SK-N-SH treated with all-trans-retinoic acid at 6 μM for 48 hours (cell line): ENCODE results near the gene FAM43A.

Experiments used
- ATAC-seq: fragments of 200-7000 bp; cut with Tn5 transposase; 3 replicates; pipeline ENCODE4 v1.9.1; 2020; ENCODE audit warnings: mild to moderate bottlenecking, moderate library complexity
- ARNTL ChIP-seq: fragments of 450-650 bp; formaldehyde crosslinking; IDR thresholded peaks from 2 replicates; pipeline ENCODE4 v1.5.0; 2020; ENCODE audit warnings: low read depth, mild to moderate bottlenecking, moderate library complexity, borderline replicate concordance
- BACH2 ChIP-seq: fragments of 250-450 bp; sonication (Bioruptor Pico); IDR thresholded peaks from 2 replicates; pipeline ENCODE4 v1.9.0; 2021; ENCODE audit warnings: mild to moderate bottlenecking, borderline replicate concordance
- CSDC2 ChIP-seq: fragments of 250-450 bp; sonication (Bioruptor Pico); IDR thresholded peaks from 2 replicates; pipeline ENCODE4 v1.5.0; 2020; ENCODE audit warnings: mild to moderate bottlenecking, moderate library complexity
- ESRRG ChIP-seq: fragments of 250-450 bp; sonication (Bioruptor Pico); IDR thresholded peaks from 2 replicates; pipeline ENCODE4 v1.6.1; 2021; ENCODE audit warnings: mild to moderate bottlenecking
- GLIS3 ChIP-seq: fragments of 250-450 bp; sonication (Bioruptor Pico); IDR thresholded peaks from 2 replicates; pipeline ENCODE4 v1.5.0; 2020; ENCODE audit warnings: mild to moderate bottlenecking, moderate library complexity
- ISL1 ChIP-seq: fragments of 250-450 bp; sonication (Bioruptor Pico); IDR thresholded peaks from 2 replicates; pipeline ENCODE4 v2.1.2; 2022; ENCODE audit warnings: mild to moderate bottlenecking, moderate library complexity
- OSR1 ChIP-seq: fragments of 250-450 bp; sonication (Bioruptor Pico); IDR thresholded peaks from 2 replicates; pipeline ENCODE4 v1.8.0; 2022; ENCODE audit warnings: moderate library complexity, mild to moderate bottlenecking, inconsistent platforms
- POU6F1 ChIP-seq: fragments of 250-450 bp; sonication (Bioruptor Pico); IDR thresholded peaks from 2 replicates; pipeline ENCODE4 v1.8.0; 2021; ENCODE audit warnings: low read depth, mild to moderate bottlenecking, moderate library complexity, borderline replicate concordance
- RARB ChIP-seq: fragments of 250-450 bp; sonication (Bioruptor Pico); IDR thresholded peaks from 2 replicates; pipeline ENCODE4 v1.8.0; 2021; ENCODE audit warnings: mild to moderate bottlenecking, moderate library complexity
- SNAI2 ChIP-seq: fragments of 250-450 bp; sonication (Bioruptor Pico); IDR thresholded peaks from 2 replicates; pipeline ENCODE4 v1.5.0; 2020; ENCODE audit warnings: mild to moderate bottlenecking, moderate library complexity
- TSHZ2 ChIP-seq: fragments of 250-450 bp; sonication (Bioruptor Pico); IDR thresholded peaks from 2 replicates; pipeline ENCODE4 v1.5.0; 2020; ENCODE audit warnings: mild to moderate bottlenecking, moderate library complexity
- ZC3H10 ChIP-seq: fragments of 250-450 bp; sonication (Bioruptor Pico); IDR thresholded peaks from 2 replicates; pipeline ENCODE4 v1.5.1; 2021; ENCODE audit warnings: mild to moderate bottlenecking, moderate library complexity
- ZFP3 ChIP-seq: fragments of 250-450 bp; sonication (Bioruptor Pico); IDR thresholded peaks from 2 replicates; pipeline ENCODE4 v1.5.0; 2020; ENCODE audit warnings: mild to moderate bottlenecking, moderate library complexity
- ZFP30 ChIP-seq: fragments of 450-650 bp; formaldehyde crosslinking; IDR thresholded peaks from 2 replicates; pipeline ENCODE4 v1.5.0; 2022; ENCODE audit warnings: mild to moderate bottlenecking, moderate library complexity
- ZNF565 ChIP-seq: fragments of 450-650 bp; formaldehyde crosslinking; conservative IDR thresholded peaks from 2 replicates; pipeline ENCODE4 v1.5.0; 2020; ENCODE audit warnings: low read depth, mild to moderate bottlenecking, moderate library complexity
- ZNF70 ChIP-seq: fragments of 450-650 bp; formaldehyde crosslinking; IDR thresholded peaks from 2 replicates; pipeline ENCODE4 v1.5.0; 2020; ENCODE audit warnings: mild to moderate bottlenecking, moderate library complexity
- ZNF8 ChIP-seq: fragments of 450-650 bp; formaldehyde crosslinking; IDR thresholded peaks from 2 replicates; pipeline ENCODE4 v1.5.0; 2020; ENCODE audit warnings: mild to moderate bottlenecking, moderate library complexity
- TF ChIP-seq, protein P1 (sequence below): fragments of 250-450 bp; sonication (Bioruptor Pico); IDR thresholded peaks from 2 replicates; pipeline ENCODE4 v1.5.1; 2021; ENCODE audit warnings: mild to moderate bottlenecking, moderate library complexity
- TF ChIP-seq, protein P2 (sequence below): fragments of 250-450 bp; sonication (Bioruptor Pico); IDR thresholded peaks from 2 replicates; pipeline ENCODE4 v1.5.1; 2020; ENCODE audit warnings: low read depth, mild to moderate bottlenecking, moderate library complexity

The FAM43A gene

DNA sequence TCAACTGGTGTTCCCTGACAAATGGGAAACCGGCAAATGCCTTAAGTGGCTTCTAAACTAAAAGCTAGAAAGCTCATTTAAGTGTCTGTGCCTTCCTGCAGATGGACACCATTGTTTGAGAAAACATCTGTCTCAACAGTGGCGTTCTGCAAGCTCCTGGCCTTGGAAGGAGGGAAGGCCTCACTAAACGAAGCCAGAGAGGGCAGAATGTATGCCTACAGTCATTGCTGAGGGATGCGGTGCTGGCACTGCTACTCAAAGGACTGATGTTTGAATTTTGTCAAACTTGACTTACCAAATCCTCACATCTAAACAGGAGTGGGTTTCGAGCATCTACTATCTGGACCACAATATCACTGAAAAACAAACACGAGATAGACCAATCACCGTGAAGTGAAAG is 25.9 kb upstream of the FAM43A start:
- no peak for TF ChIP-seq SNAI2 (CRISPR knock-in tag)
- TF ChIP-seq TSHZ2 (CRISPR knock-in tag): no peak
- no peak for TF ChIP-seq ZNF8 (CRISPR knock-in tag)
- no peak for TF ChIP-seq ISL1 (CRISPR knock-in tag)
- no peak for TF ChIP-seq ZNF565
- TF ChIP-seq, protein P1, sequence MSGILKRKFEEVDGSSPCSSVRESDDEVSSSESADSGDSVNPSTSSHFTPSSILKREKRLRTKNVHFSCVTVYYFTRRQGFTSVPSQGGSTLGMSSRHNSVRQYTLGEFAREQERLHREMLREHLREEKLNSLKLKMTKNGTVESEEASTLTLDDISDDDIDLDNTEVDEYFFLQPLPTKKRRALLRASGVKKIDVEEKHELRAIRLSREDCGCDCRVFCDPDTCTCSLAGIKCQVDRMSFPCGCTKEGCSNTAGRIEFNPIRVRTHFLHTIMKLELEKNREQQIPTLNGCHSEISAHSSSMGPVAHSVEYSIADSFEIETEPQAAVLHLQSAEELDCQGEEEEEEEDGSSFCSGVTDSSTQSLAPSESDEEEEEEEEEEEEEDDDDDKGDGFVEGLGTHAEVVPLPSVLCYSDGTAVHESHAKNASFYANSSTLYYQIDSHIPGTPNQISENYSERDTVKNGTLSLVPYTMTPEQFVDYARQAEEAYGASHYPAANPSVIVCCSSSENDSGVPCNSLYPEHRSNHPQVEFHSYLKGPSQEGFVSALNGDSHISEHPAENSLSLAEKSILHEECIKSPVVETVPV (CRISPR knock-in tag): no peak
- no peak for TF ChIP-seq ZC3H10 (CRISPR knock-in tag)
- TF ChIP-seq, protein P2, sequence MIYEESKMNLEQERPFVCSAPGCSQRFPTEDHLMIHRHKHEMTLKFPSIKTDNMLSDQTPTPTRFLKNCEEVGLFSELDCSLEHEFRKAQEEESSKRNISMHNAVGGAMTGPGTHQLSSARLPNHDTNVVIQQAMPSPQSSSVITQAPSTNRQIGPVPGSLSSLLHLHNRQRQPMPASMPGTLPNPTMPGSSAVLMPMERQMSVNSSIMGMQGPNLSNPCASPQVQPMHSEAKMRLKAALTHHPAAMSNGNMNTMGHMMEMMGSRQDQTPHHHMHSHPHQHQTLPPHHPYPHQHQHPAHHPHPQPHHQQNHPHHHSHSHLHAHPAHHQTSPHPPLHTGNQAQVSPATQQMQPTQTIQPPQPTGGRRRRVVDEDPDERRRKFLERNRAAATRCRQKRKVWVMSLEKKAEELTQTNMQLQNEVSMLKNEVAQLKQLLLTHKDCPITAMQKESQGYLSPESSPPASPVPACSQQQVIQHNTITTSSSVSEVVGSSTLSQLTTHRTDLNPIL: no peak
- no peak for TF ChIP-seq OSR1
- no peak for TF ChIP-seq POU6F1 (CRISPR knock-in tag)
- no peak for TF ChIP-seq ZFP30
- ATAC-seq: no peak

DNA sequence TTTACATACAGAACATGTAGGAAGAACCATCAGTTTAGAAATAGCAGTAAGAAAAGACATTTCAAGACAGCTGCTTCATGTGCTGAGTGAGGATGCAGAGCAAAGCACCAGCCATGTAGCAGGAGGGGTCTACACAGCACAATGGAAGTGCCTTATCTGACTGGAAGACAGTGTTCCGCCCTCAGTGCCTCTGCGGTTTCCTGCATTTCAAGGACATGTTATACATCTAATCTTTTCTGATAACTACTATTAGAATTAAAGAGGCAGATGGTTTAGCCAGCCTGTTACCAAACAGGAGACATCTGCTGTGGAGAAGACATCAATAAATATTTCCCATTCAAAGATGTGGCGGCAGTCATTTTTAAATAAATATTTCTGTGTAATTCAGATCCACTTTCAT is 24.3 kb upstream of the FAM43A start:
- TF ChIP-seq CSDC2 (no peak), OSR1 (no peak)
- TF ChIP-seq, all 23 proteins: peak for 0
- no peak for ATAC-seq

- ATAC-seq: no peak
- TF ChIP-seq SNAI2 (CRISPR knock-in tag) (no peak), TSHZ2 (CRISPR knock-in tag) (no peak), ISL1 (CRISPR knock-in tag) (no peak), ZFP30 (no peak), ZNF565 (no peak), BACH2 (CRISPR knock-in tag) (no peak), ZNF70 (CRISPR knock-in tag) (no peak), ZFP3 (CRISPR knock-in tag) (no peak), OSR1 (no peak), ARNTL (no peak), ESRRG (CRISPR knock-in tag) (no peak)
Measured at GRCh38 chr3:194661946-194662345, 23.7 kb upstream of the FAM43A start.

DNA sequence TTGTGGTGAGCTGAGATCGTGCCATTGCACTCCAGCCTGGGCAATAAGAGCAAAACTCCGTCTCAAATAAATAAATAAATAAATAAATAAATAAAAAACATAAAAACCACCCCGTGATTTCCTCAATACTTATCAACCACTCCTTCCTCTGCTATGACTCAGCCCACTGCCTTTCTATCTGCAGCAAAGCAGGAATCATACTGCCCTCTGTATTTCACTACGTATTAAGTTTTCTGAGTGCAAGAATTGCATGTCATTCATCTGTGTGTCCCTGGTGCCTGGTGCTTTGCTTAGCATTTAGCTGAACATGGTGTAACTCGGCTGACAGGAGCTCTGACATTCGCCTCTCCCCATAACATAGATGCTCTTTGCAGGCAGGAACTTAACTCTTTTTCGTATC is 20.8 kb upstream of the FAM43A start:
- no peak for ATAC-seq

More for the DNA sequence above, 20.8 kb upstream of the FAM43A start:
- no peak for TF ChIP-seq BACH2 (CRISPR knock-in tag)
- TF ChIP-seq, protein P1 (CRISPR knock-in tag): no peak
- TF ChIP-seq ISL1 (CRISPR knock-in tag): no peak
- no peak for TF ChIP-seq GLIS3 (CRISPR knock-in tag)
- TF ChIP-seq TSHZ2 (CRISPR knock-in tag): no peak
- no peak for TF ChIP-seq ARNTL
- no peak for TF ChIP-seq RARB (CRISPR knock-in tag)
